Measurements from ENCODE around the gene UNC80.

- TF ChIP-seq POLR2A (IDR thresholded peaks at IDR 0.05) (no peak), CTCF (IDR thresholded peaks at IDR 0.05) (no peak)
Observed at GRCh38 chr2:210022824-210023223, 251.2 kb downstream of the UNC80 start.

All from ovary (tissue), 3 donors.